Neural progenitor cell (in vitro differentiated cells): ENCODE measurements around the gene JAG1. TPM values are rescaled to one million over a fixed set of nuclear protein-coding genes. Genes with fewer than 3 reads are reported as not detected.
A peak's percentile ranks its signal among the peaks of the same experiment; 100 is the strongest.

Experiments
- DNase-seq: peaks from one replicate; pipeline ENCODE4 v3.0.0-alpha.2; 2016; ENCODE audit warnings: low spot score
- H2AFZ ChIP-seq: fragments of 200-600 bp; sonication (generic); replicated peaks from 2 replicates; pipeline ENCODE4 v1.6.1; 2016; ENCODE audit warnings: antibody characterized with exemption
- H3F3A ChIP-seq: fragments of 200-600 bp; sonication (generic); 2 replicates; pipeline ENCODE4 v1.6.1; 2016; ENCODE audit warnings: antibody characterized with exemption, low read depth
- H3K27ac ChIP-seq: fragments of 200-600 bp; sonication (generic); 2 replicates; pipeline ENCODE4 v1.5.1; 2016; ENCODE audit warnings: mild to moderate bottlenecking
- H3K27me3 ChIP-seq: fragments of 200-600 bp; sonication (generic); 2 replicates; pipeline ENCODE4 v1.6.1; 2016; ENCODE audit warnings: mild to moderate bottlenecking, moderate library complexity
- H3K36me3 ChIP-seq: fragments of 200-600 bp; sonication (generic); 2 replicates; pipeline ENCODE4 v1.5.1; 2016
- H3K4me1 ChIP-seq: fragments of 200-600 bp; sonication (generic); 2 replicates; pipeline ENCODE4 v1.6.1; 2016; ENCODE audit warnings: mixed run types
- H3K4me2 ChIP-seq: fragments of 200-600 bp; sonication (generic); 2 replicates; pipeline ENCODE4 v1.6.1; 2016
- H3K4me3 ChIP-seq: fragments of 200-600 bp; sonication (generic); 2 replicates; pipeline ENCODE4 v1.5.1; 2016
- H3K79me2 ChIP-seq: fragments of 200-600 bp; sonication (generic); 2 replicates; pipeline ENCODE4 v1.6.1; 2016; ENCODE audit warnings: low read depth
- H3K9ac ChIP-seq: fragments of 200-600 bp; sonication (generic); 2 replicates; pipeline ENCODE4 v1.6.1; 2016
- H3K9me3 ChIP-seq: fragments of 200-600 bp; sonication (generic); 2 replicates; pipeline ENCODE4 v1.5.1; 2016; ENCODE audit warnings: low read depth
- H4K20me1 ChIP-seq: fragments of 200-600 bp; sonication (generic); 2 replicates; pipeline ENCODE4 v1.6.1; 2016; ENCODE audit warnings: low read depth
- H3K27ac Mint-ChIP-seq: 3 replicates; pipeline ENCODE4 v1.8.0; 2021; ENCODE audit warnings: mixed read lengths
- H3K27me3 Mint-ChIP-seq: 2 replicates; pipeline ENCODE4 v1.8.0; 2022; ENCODE audit warnings: low read depth, mild to moderate bottlenecking, inconsistent platforms, moderate library complexity, mixed read lengths; ENCODE audit not compliant: insufficient read depth
- H3K36me3 Mint-ChIP-seq: 3 replicates; pipeline ENCODE4 v1.8.0; 2021; ENCODE audit warnings: mixed read lengths
- H3K4me1 Mint-ChIP-seq: 3 replicates; pipeline ENCODE4 v1.8.0; 2021; ENCODE audit warnings: mixed read lengths
- H3K4me3 Mint-ChIP-seq: 3 replicates; pipeline ENCODE4 v1.8.0; 2021; ENCODE audit warnings: mild to moderate bottlenecking, moderate library complexity, mixed read lengths
- H3K9me3 Mint-ChIP-seq: 3 replicates; pipeline ENCODE4 v1.8.0; 2020; ENCODE audit warnings: mixed read lengths
- CTCF ChIP-seq: fragments of 200-600 bp; sonication (generic); IDR thresholded peaks from 2 replicates; pipeline ENCODE4 v1.5.1; 2017; ENCODE audit warnings: antibody characterized with exemption, mild to moderate bottlenecking
- EZH2 ChIP-seq: fragments of 200-600 bp; sonication (generic); IDR thresholded peaks from 2 replicates; pipeline ENCODE4 v1.6.1; 2017; ENCODE audit warnings: antibody characterized with exemption, mild to moderate bottlenecking, moderate library complexity
- EZH2phosphoT487 ChIP-seq: fragments of 200-600 bp; sonication (generic); IDR thresholded peaks from 2 replicates; pipeline ENCODE4 v1.6.1; 2017; ENCODE audit warnings: antibody characterized with exemption
- total RNA-seq: library from RNA; depleted of rRNA; stranded (reverse); fragments of >200 nt; gene quantifications from 2 replicates; pipeline ENCODE4 v1.2.3, GENCODE V29; 2015; ENCODE audit warnings: low replicate concordance

Gene JAG1
- total RNA-seq, 1 donor from 2014 or later, result 129 TPM

GRCh38 chr20:10645205-10645570 is 28.6 kb downstream of the JAG1 start:
- H3K4me3 Mint-ChIP-seq, result no peak overlapping the region
- no peak overlapping the region for H3K9ac ChIP-seq
- no peak overlapping the region for H3K27ac Mint-ChIP-seq

GRCh38 chr20:10644458-10645204 is 29.2 kb downstream of the JAG1 start:
- peaks cover 90% of the 10 kb centered on the region for H3K4me1 Mint-ChIP-seq
- H3K36me3 Mint-ChIP-seq, result peaks cover 75% of the 10 kb centered on the region
- no peak overlapping the region for H3K27ac Mint-ChIP-seq
- H3K79me2 ChIP-seq, result peaks cover 18% of the 10 kb centered on the region
- H3K9me3 Mint-ChIP-seq, result no peaks in the 10 kb centered on the region
- TF ChIP-seq EZH2phosphoT487 (no peak), EZH2 (no peak), CTCF (no peak)
- peaks cover 23% of the 10 kb centered on the region for H3K4me1 ChIP-seq
- H2AFZ ChIP-seq, result no peak overlapping the region
- no peak overlapping the region for H3K4me3 Mint-ChIP-seq
- peaks cover 13% of the 10 kb centered on the region for H3K36me3 ChIP-seq
- no peaks in the 10 kb centered on the region for H3K27me3 ChIP-seq
- H3K27ac ChIP-seq, result no peak overlapping the region
- H3F3A ChIP-seq, result peaks cover 48% of the 10 kb centered on the region
- no peak overlapping the region for H3K9ac ChIP-seq
- H3K9me3 ChIP-seq, result no peaks in the 10 kb centered on the region
- H4K20me1 ChIP-seq, result peaks cover 100% of the 10 kb centered on the region
- H3K27me3 Mint-ChIP-seq, result peaks cover 13% of the 10 kb centered on the region
- no peak overlapping the region for H3K4me2 ChIP-seq
- no peak overlapping the region for H3K4me3 ChIP-seq
- DNase-seq, result no peak

More at GRCh38 chr20:10645205-10645570, 28.6 kb downstream of the JAG1 start:
- peaks cover 76% of the 10 kb centered on the region for H3K36me3 Mint-ChIP-seq
- H2AFZ ChIP-seq, result no peak overlapping the region
- H3K36me3 ChIP-seq, result peaks cover 13% of the 10 kb centered on the region
- H3K9me3 Mint-ChIP-seq, result no peaks in the 10 kb centered on the region
- H3K4me1 ChIP-seq, result peaks cover 24% of the 10 kb centered on the region
- no peak overlapping the region for H3K27ac ChIP-seq
- peaks cover 90% of the 10 kb centered on the region for H3K4me1 Mint-ChIP-seq
- H3K9me3 ChIP-seq, result no peaks in the 10 kb centered on the region
- H3K4me2 ChIP-seq, result no peak overlapping the region
- peaks cover 13% of the 10 kb centered on the region for H3K27me3 Mint-ChIP-seq
- H3F3A ChIP-seq, result peaks cover 44% of the 10 kb centered on the region
- H3K4me3 ChIP-seq, result no peak overlapping the region
- TF ChIP-seq EZH2, result no peak
- DNase-seq, result no peak
- H4K20me1 ChIP-seq, result peaks cover 100% of the 10 kb centered on the region
- peaks cover 22% of the 10 kb centered on the region for H3K79me2 ChIP-seq
- no peaks in the 10 kb centered on the region for H3K27me3 ChIP-seq

GRCh38 chr20:10643560-10643873 is 30.3 kb downstream of the JAG1 start:
- Mint-ChIP-seq H3K4me1 (peaks cover 88% of the 10 kb centered on the region), H3K4me3 (no peak overlapping the region), H3K27ac (peak overlapping the region; percentile 16), H3K27me3 (peaks cover 9% of the 10 kb centered on the region), H3K9me3 (no peaks in the 10 kb centered on the region), H3K36me3 (peaks cover 72% of the 10 kb centered on the region)
- Histone ChIP-seq H3K4me3 (no peak overlapping the region), H3K27me3 (no peaks in the 10 kb centered on the region), H3K4me2 (no peak overlapping the region), H3K9me3 (no peaks in the 10 kb centered on the region), H3K79me2 (peaks cover 23% of the 10 kb centered on the region), H3K36me3 (peaks cover 13% of the 10 kb centered on the region), H3F3A (peaks cover 60% of the 10 kb centered on the region), H3K4me1 (peaks cover 30% of the 10 kb centered on the region), H4K20me1 (peaks cover 100% of the 10 kb centered on the region), H3K9ac (no peak overlapping the region), H2AFZ (no peak overlapping the region), H3K27ac (no peak overlapping the region)
- TF ChIP-seq EZH2 (no peak), EZH2phosphoT487 (no peak), CTCF (no peak)
- DNase-seq, result no peak

GRCh38 chr20:10642856-10643559 is 30.8 kb downstream of the JAG1 start:
- Mint-ChIP-seq H3K36me3 (peaks cover 71% of the 10 kb centered on the region), H3K27ac (peak overlapping the region; percentile 16), H3K4me1 (peaks cover 88% of the 10 kb centered on the region), H3K27me3 (peaks cover 11% of the 10 kb centered on the region), H3K9me3 (no peaks in the 10 kb centered on the region), H3K4me3 (no peak overlapping the region)
- Histone ChIP-seq H3K27ac (no peak overlapping the region), H2AFZ (no peak overlapping the region), H3K4me3 (no peak overlapping the region), H3K79me2 (peaks cover 28% of the 10 kb centered on the region), H3F3A (peaks cover 65% of the 10 kb centered on the region), H3K4me1 (peaks cover 35% of the 10 kb centered on the region), H3K9ac (no peak overlapping the region), H3K27me3 (no peaks in the 10 kb centered on the region), H3K9me3 (no peaks in the 10 kb centered on the region), H4K20me1 (peaks cover 100% of the 10 kb centered on the region), H3K4me2 (no peak overlapping the region), H3K36me3 (peaks cover 13% of the 10 kb centered on the region)
- DNase-seq, result no peak
- no peak for TF ChIP-seq CTCF
- TF ChIP-seq EZH2, result no peak
- no peak for TF ChIP-seq EZH2phosphoT487
